Epithelial cell of proximal tubule (primary cell): ENCODE data around the gene PTPRN2. TPM values are rescaled to one million over a fixed set of nuclear protein-coding genes. Genes with fewer than 3 reads are reported as not detected.

Experiments used
- DNase-seq: peaks from one replicate; pipeline ENCODE4 v3.0.0-alpha.2; 2011; ENCODE audit warnings: low read depth
- H3K4me3 ChIP-seq: 2 replicates; pipeline ENCODE4 v1.5.1; 2011; ENCODE audit warnings: low read depth, mild to moderate bottlenecking, low read length
- total RNA-seq: library from RNA; depleted of rRNA; stranded (reverse); fragments of >200 nt; gene quantifications from 2 replicates; pipeline ENCODE4 v1.2.3, GENCODE V29; 2015
- TF ChIP-seq, protein P1 (sequence below): conservative IDR thresholded peaks from 2 replicates; pipeline ENCODE4 v1.5.1; 2012; ENCODE audit warnings: low read depth, mild to moderate bottlenecking, low read length

PTPRN2 gene
- total RNA-seq, 1 donor from 2014 or later: 2.8 TPM

DNA sequence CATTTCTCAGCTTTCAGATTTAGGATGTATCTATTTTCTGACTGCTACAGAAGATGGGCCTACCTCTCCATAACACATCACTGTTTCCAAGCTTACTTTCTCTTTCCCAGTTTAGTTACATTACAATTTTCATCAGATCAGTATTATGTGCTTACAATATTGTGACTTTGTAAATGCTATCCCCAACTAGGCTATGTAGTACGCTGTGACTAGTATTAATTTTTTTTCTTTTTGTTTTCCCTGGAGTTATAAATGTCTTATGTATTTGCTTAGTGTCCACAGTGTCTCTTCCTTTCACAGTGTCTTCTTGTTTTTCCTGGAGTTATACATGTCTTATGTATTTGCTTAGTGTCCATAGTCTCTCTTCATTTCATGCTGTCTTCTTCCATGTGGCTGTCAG lies 188.9 kb downstream of the PTPRN2 start:
- no peak overlapping the region for H3K4me3 ChIP-seq
- TF ChIP-seq, protein P1, sequence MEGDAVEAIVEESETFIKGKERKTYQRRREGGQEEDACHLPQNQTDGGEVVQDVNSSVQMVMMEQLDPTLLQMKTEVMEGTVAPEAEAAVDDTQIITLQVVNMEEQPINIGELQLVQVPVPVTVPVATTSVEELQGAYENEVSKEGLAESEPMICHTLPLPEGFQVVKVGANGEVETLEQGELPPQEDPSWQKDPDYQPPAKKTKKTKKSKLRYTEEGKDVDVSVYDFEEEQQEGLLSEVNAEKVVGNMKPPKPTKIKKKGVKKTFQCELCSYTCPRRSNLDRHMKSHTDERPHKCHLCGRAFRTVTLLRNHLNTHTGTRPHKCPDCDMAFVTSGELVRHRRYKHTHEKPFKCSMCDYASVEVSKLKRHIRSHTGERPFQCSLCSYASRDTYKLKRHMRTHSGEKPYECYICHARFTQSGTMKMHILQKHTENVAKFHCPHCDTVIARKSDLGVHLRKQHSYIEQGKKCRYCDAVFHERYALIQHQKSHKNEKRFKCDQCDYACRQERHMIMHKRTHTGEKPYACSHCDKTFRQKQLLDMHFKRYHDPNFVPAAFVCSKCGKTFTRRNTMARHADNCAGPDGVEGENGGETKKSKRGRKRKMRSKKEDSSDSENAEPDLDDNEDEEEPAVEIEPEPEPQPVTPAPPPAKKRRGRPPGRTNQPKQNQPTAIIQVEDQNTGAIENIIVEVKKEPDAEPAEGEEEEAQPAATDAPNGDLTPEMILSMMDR: no peak
- no peak for DNase-seq

GRCh38 chr7:158397885-158398284 lies 189.7 kb downstream of the PTPRN2 start:
- TF ChIP-seq, protein P1: no peak
- no peak overlapping the region for H3K4me3 ChIP-seq
- DNase-seq: no peak

DNA sequence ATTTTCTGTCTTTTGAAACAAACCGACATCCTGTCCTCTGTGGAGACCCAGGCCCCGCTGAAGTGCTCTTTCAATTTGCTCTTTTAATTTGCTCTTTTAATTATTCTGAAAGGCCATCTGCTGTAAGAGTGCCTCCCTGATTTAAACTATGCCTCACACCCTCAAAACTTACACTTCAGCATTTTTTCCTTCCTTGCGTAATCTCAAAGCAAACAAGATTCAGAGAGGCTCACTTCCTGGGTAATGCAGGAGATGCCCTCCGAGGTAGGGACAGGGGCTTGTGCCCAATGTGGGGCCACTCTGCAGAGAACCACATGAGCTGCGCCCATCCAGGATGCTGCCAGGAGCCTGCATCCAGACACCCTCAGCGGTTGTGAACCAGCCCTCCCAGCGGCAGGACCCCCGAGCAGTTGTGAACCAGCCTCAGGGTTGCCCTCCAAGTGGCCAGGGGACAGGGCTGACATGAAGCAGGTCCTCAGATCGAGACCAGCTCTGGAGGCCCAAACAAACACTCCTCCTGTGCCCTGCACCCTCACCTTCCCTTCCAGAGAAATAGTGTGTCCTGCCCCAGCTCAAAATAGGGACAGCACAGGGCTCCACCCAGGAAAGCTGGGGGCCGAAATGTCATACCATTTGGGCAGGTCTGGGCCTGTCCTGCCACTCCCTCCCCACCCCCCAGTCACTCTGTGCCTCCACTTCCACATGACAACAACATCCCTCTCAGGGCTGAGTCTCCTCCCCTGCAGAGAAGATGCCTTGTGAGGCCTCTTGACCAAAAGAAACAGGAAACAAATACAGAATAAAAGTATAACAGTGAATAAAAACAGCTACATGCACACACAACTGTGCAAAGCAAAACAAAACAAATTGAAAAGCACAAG lies 190.4 kb downstream of the PTPRN2 start:
- no peak for DNase-seq
- TF ChIP-seq, protein P1: no peak
- H3K4me3 ChIP-seq: no peak overlapping the region

- no peak overlapping the region for H3K4me3 ChIP-seq
- DNase-seq: no peak
- TF ChIP-seq, protein P1: no peak
Measured at GRCh38 chr7:158396301-158396905, 191.2 kb downstream of the PTPRN2 start.

GRCh38 chr7:158395780-158396278 lies 191.8 kb downstream of the PTPRN2 start:
- no peak for DNase-seq
- TF ChIP-seq, protein P1: no peak
- H3K4me3 ChIP-seq: no peak overlapping the region

DNA sequence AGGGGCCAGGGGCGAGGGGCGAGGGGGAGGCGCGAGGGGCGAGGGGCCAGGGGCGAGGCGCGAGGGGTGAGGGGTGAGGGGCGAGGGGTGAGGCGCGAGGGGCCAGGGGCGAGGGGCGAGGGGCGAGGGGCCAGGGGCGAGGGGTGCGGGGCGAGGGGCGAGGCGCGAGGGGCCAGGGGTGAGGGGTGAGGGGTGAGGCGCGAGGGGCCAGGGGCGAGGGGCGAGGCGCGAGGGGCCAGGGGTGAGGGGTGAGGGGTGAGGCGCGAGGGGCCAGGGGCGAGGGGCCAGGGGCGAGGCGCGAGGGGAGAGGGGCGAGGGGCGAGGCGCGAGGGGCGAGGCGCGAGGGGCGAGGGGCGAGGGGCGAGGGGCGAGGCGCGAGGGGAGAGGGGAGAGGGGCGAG lies 192.3 kb downstream of the PTPRN2 start:
- TF ChIP-seq, protein P1: no peak
- DNase-seq: no peak
- H3K4me3 ChIP-seq: no peak overlapping the region
